ENCODE data around the gene TMEM135. TPM values are rescaled to one million over a fixed set of nuclear protein-coding genes. Genes with fewer than 3 reads are reported as not detected.

Gene TMEM135
- total RNA-seq, 1 donor from 2014 or later: 16.4 TPM

GRCh38 chr11:87259736-87260135 is 222.0 kb downstream of the TMEM135 start:
- no peaks in the 10 kb centered on the region for H3K27me3 ChIP-seq (ENCODE audit: low read depth)
- H3K9me3 ChIP-seq (replicated peaks): no peaks in the 10 kb centered on the region
- DNase-seq: no peak
- H3K4me1 ChIP-seq: peaks cover 17% of the 10 kb centered on the region
- intact Hi-C loops (cut with micrococcal nuclease): no loop called here
- H3K27ac ChIP-seq (replicated peaks): no peak overlapping the region
- H3K36me3 ChIP-seq: no peaks in the 10 kb centered on the region
- TF ChIP-seq CTCF (IDR thresholded peaks at IDR 0.05; ENCODE audit: borderline replicate concordance): no peak
- no peak overlapping the region for H3K4me3 ChIP-seq

GRCh38 chr11:87260811-87261210 is 223.1 kb downstream of the TMEM135 start:
- TF ChIP-seq CTCF (IDR thresholded peaks at IDR 0.05; ENCODE audit: borderline replicate concordance): no peak
- Histone ChIP-seq H3K36me3 (no peaks in the 10 kb centered on the region), H3K4me1 (peaks cover 17% of the 10 kb centered on the region), H3K27me3 (ENCODE audit: low read depth) (no peaks in the 10 kb centered on the region), H3K4me3 (no peak overlapping the region), H3K9me3 (replicated peaks) (no peaks in the 10 kb centered on the region), H3K27ac (replicated peaks) (no peak overlapping the region)
- no peak for DNase-seq
- intact Hi-C loops (cut with micrococcal nuclease): no loop called here

- H3K4me1 ChIP-seq: peaks cover 17% of the 10 kb centered on the region
- no peaks in the 10 kb centered on the region for H3K27me3 ChIP-seq (ENCODE audit: low read depth)
- H3K27ac ChIP-seq (replicated peaks): no peak overlapping the region
- no peaks in the 10 kb centered on the region for H3K9me3 ChIP-seq (replicated peaks)
- no peaks in the 10 kb centered on the region for H3K36me3 ChIP-seq
- TF ChIP-seq CTCF (IDR thresholded peaks at IDR 0.05; ENCODE audit: borderline replicate concordance): no peak
- H3K4me3 ChIP-seq: no peak overlapping the region
- intact Hi-C loops (cut with micrococcal nuclease): no loop called here
- no peak for DNase-seq
These were observed 225.6 kb downstream of the TMEM135 start for GRCh38 chr11:87263264-87263838.

GRCh38 chr11:87263979-87264378 is 226.2 kb downstream of the TMEM135 start:
- H3K27ac ChIP-seq (replicated peaks): no peak overlapping the region
- no peak overlapping the region for H3K4me3 ChIP-seq
- intact Hi-C loops (cut with micrococcal nuclease): no loop called here
- TF ChIP-seq CTCF (IDR thresholded peaks at IDR 0.05; ENCODE audit: borderline replicate concordance): no peak
- no peaks in the 10 kb centered on the region for H3K27me3 ChIP-seq (ENCODE audit: low read depth)
- H3K36me3 ChIP-seq: no peaks in the 10 kb centered on the region
- H3K4me1 ChIP-seq: peaks cover 17% of the 10 kb centered on the region
- no peak for DNase-seq
- no peaks in the 10 kb centered on the region for H3K9me3 ChIP-seq (replicated peaks)

GRCh38 chr11:87265132-87265531 is 227.4 kb downstream of the TMEM135 start:
- no peaks in the 10 kb centered on the region for H3K36me3 ChIP-seq
- H3K27ac ChIP-seq (replicated peaks): no peak overlapping the region
- H3K27me3 ChIP-seq (ENCODE audit: low read depth): no peaks in the 10 kb centered on the region
- no peak overlapping the region for H3K4me3 ChIP-seq
- H3K4me1 ChIP-seq: peaks cover 10% of the 10 kb centered on the region
- TF ChIP-seq CTCF (IDR thresholded peaks at IDR 0.05; ENCODE audit: borderline replicate concordance): no peak
- intact Hi-C loops (cut with micrococcal nuclease): no loop called here
- no peaks in the 10 kb centered on the region for H3K9me3 ChIP-seq (replicated peaks)
- DNase-seq: no peak
